Spinal cord (tissue), 10 donors: ENCODE data around the gene COA7. TPM values are rescaled to one million over a fixed set of nuclear protein-coding genes. Genes with fewer than 3 reads are reported as not detected.

ENCODE experiments used
- DNase-seq, 6 donors: peaks; one replicate each; pipeline versions ENCODE4 v3.0.0 to v3.0.0-alpha.2; 2013 to 2015; ENCODE audit warnings: low spot score in 6 of 6, low read depth in 4 of 6
- H3K27ac ChIP-seq: one replicate; pipeline ENCODE4 v1.5.1; 2013; ENCODE audit warnings: low read depth, low read length, control low read depth
- H3K27me3 ChIP-seq: one replicate; pipeline ENCODE4 v1.6.1; 2013; ENCODE audit warnings: low read length; ENCODE audit not compliant: control insufficient read depth, insufficient read depth
- H3K36me3 ChIP-seq: one replicate; pipeline ENCODE4 v1.6.1; 2013; ENCODE audit warnings: low read length; ENCODE audit not compliant: control insufficient read depth, insufficient read depth
- H3K4me1 ChIP-seq: one replicate; pipeline ENCODE4 v1.6.1; 2013; ENCODE audit warnings: low read length; ENCODE audit not compliant: control insufficient read depth, insufficient read depth
- H3K4me3 ChIP-seq: one replicate; pipeline ENCODE4 v1.5.1; 2013; ENCODE audit warnings: low read depth, low read length, control low read depth
- H3K9me3 ChIP-seq: one replicate; pipeline ENCODE4 v1.6.1; 2013; ENCODE audit warnings: low read length; ENCODE audit not compliant: control insufficient read depth, insufficient read depth
- WGBS: methylation state at CpG from one replicate; pipeline ENCODE4 v1.1.5; 2013; ENCODE audit warnings: missing lambda C conversion rate; ENCODE audit not compliant: insufficient coverage; 5-methylcytosine and 5-hydroxymethylcytosine counted together
- polyA plus RNA-seq, 2 donors: library from polyadenylated mRNA; unstranded; fragments of 120-200 nt; gene quantifications; one replicate each; pipeline ENCODE4 v1.2.1, GENCODE V29; 2013; ENCODE audit not compliant: insufficient read length in 2 of 2
- small RNA-seq: library from RNA; depleted of rRNA; stranded (forward); fragments of <200 nt; gene quantifications from one replicate; pipeline ENCODE3, GENCODE V24; 2014; ENCODE audit warnings: low replicate concordance
- total RNA-seq, 2 donors: library from RNA; depleted of rRNA in 1 of 2; stranded (reverse); fragments of 120-200 nt in 1 of 2; fragments of >200 nt in 1 of 2; gene quantifications; one replicate each; pipeline versions ENCODE4 v1.2.3 to v1.2.4, GENCODE V29; 2013 to 2014
- donor health status: healthy.

The COA7 gene
- total and polyA plus RNA-seq, 4 donors: 11.5 to 30.0 (median 21.3) TPM

- Histone ChIP-seq H3K4me3 (no peak overlapping the region), H3K27ac (no peak overlapping the region), H3K36me3 (no peaks in the 10 kb centered on the region), H3K4me1 (no peaks in the 10 kb centered on the region), H3K27me3 (no peaks in the 10 kb centered on the region), H3K9me3 (no peaks in the 10 kb centered on the region)
- DNase-seq: no peak
- WGBS: no CpG with 5 or more reads among the region's 1 CpG
Observed at GRCh38 chr1:52651904-52652303, 46.2 kb downstream of the COA7 start.

- Histone ChIP-seq H3K27ac (no peak overlapping the region), H3K4me3 (no peak overlapping the region), H3K4me1 (no peaks in the 10 kb centered on the region), H3K27me3 (no peaks in the 10 kb centered on the region), H3K36me3 (no peaks in the 10 kb centered on the region), H3K9me3 (no peaks in the 10 kb centered on the region)
- 75% methylated on average over 2 of the region's 6 CpGs for WGBS
- DNase-seq: no peak
Observed at GRCh38 chr1:52645261-52645660, 52.9 kb downstream of the COA7 start.

GRCh38 chr1:52641307-52641706 is 56.8 kb downstream of the COA7 start:
- H3K9me3 ChIP-seq: no peaks in the 10 kb centered on the region
- no peaks in the 10 kb centered on the region for H3K4me1 ChIP-seq
- no peaks in the 10 kb centered on the region for H3K36me3 ChIP-seq
- no peak for DNase-seq
- 92% methylated on average over 2 of the region's 4 CpGs for WGBS
- H3K4me3 ChIP-seq: no peak overlapping the region
- no peak overlapping the region for H3K27ac ChIP-seq
- no peaks in the 10 kb centered on the region for H3K27me3 ChIP-seq

- no peak overlapping the region for H3K4me3 ChIP-seq
- no CpG with 5 or more reads among the region's 6 CpGs for WGBS
- no peaks in the 10 kb centered on the region for H3K4me1 ChIP-seq
- H3K9me3 ChIP-seq: no peaks in the 10 kb centered on the region
- H3K36me3 ChIP-seq: no peaks in the 10 kb centered on the region
- peak in 1 of 6 donors; percentile 4 for DNase-seq
- no peaks in the 10 kb centered on the region for H3K27me3 ChIP-seq
- H3K27ac ChIP-seq: no peak overlapping the region
Observed at GRCh38 chr1:52640697-52641096, 57.5 kb downstream of the COA7 start.

GRCh38 chr1:52637946-52638345 is 60.2 kb downstream of the COA7 start:
- Histone ChIP-seq H3K4me1 (peaks cover 4% of the 10 kb centered on the region), H3K27me3 (peaks cover 12% of the 10 kb centered on the region), H3K36me3 (no peaks in the 10 kb centered on the region), H3K4me3 (no peak overlapping the region), H3K27ac (no peak overlapping the region), H3K9me3 (no peaks in the 10 kb centered on the region)
- 69% methylated on average over 2 of the region's 4 CpGs for WGBS
- DNase-seq: no peak

GRCh38 chr1:52636721-52637695 is 61.1 kb downstream of the COA7 start:
- no peak overlapping the region for H3K27ac ChIP-seq
- H3K9me3 ChIP-seq: no peaks in the 10 kb centered on the region
- H3K4me3 ChIP-seq: no peak overlapping the region
- H3K4me1 ChIP-seq: peaks cover 13% of the 10 kb centered on the region
- peaks cover 22% of the 10 kb centered on the region for H3K27me3 ChIP-seq
- peak in 1 of 6 donors; percentile 21 for DNase-seq
- no peaks in the 10 kb centered on the region for H3K36me3 ChIP-seq
- 53% methylated on average over 7 of the region's 11 CpGs for WGBS

GRCh38 chr1:52635321-52636089 is 62.6 kb downstream of the COA7 start:
- DNase-seq: no peak
- Histone ChIP-seq H3K4me1 (peaks cover 16% of the 10 kb centered on the region), H3K9me3 (no peaks in the 10 kb centered on the region), H3K27ac (no peak overlapping the region), H3K4me3 (no peak overlapping the region), H3K27me3 (peaks cover 25% of the 10 kb centered on the region), H3K36me3 (no peaks in the 10 kb centered on the region)
- WGBS: no CpG with 5 or more reads among the region's 4 CpGs

Small RNAs within 50 kb of the gene (small RNA-seq; reads per million reads assigned to genes)
- not detected for gene RN7SL62P

Other genes starting within 250 kb of the COA7 start
- gene TUT4, start 145.3 kb downstream of the COA7 start, total RNA-seq: 10 to 100 TPM; 76.5 to 92.5 TPM
- gene TUT4, start 145.3 kb downstream of the COA7 start, polyA plus RNA-seq: 10 to 100 TPM; 59.8 to 99.8 TPM
- 10 to 100 TPM; 48.3 to 85.6 TPM for gene GPX7, start 96.0 kb downstream of the COA7 start, total RNA-seq
- 10 to 100 TPM; 32.4 to 38.1 TPM for gene GPX7, start 96.0 kb downstream of the COA7 start, polyA plus RNA-seq
- 1 to 10 TPM in 1 of 2 donors, under 1 TPM in 1; 0.30 to 1.1 TPM for gene SHISAL2A, start 65.2 kb downstream of the COA7 start, total RNA-seq
- gene SHISAL2A, start 65.2 kb downstream of the COA7 start, polyA plus RNA-seq: 1 to 10 TPM; 1.9 to 2.1 TPM
- gene ZYG11B, start 28.1 kb upstream of the COA7 start, total RNA-seq: 100 to 1,000 TPM in 1 of 2 donors, 10 to 100 TPM in 1; 45.0 to 115 TPM
- 10 to 100 TPM; 38.9 to 51.0 TPM for gene ZYG11B, start 28.1 kb upstream of the COA7 start, polyA plus RNA-seq
- under 1 TPM; 0.50 to 0.59 TPM for gene ZYG11A, start 144.4 kb upstream of the COA7 start, total RNA-seq
- under 1 TPM; 0.06 to 0.27 TPM for gene ZYG11A, start 144.4 kb upstream of the COA7 start, polyA plus RNA-seq
- gene ECHDC2, start 223.4 kb upstream of the COA7 start, total RNA-seq: 10 to 100 TPM; 13.1 to 51.5 TPM
- gene ECHDC2, start 223.4 kb upstream of the COA7 start, polyA plus RNA-seq: 10 to 100 TPM; 27.8 to 62.5 TPM
- 100 to 1,000 TPM; 140 to 146 TPM for gene SCP2, start 228.9 kb upstream of the COA7 start, total RNA-seq
- 100 to 1,000 TPM; 119 to 155 TPM for gene SCP2, start 228.9 kb upstream of the COA7 start, polyA plus RNA-seq